Neural progenitor cell (in vitro differentiated cells): ENCODE measurements around the gene SSTR5. TPM values are rescaled to one million over a fixed set of nuclear protein-coding genes. Genes with fewer than 3 reads are reported as not detected.

Experiments
- DNase-seq: peaks from one replicate; pipeline ENCODE4 v3.0.0-alpha.2; 2016; ENCODE audit warnings: low spot score
- H2AFZ ChIP-seq: fragments of 200-600 bp; sonication (generic); replicated peaks from 2 replicates; pipeline ENCODE4 v1.6.1; 2016; ENCODE audit warnings: antibody characterized with exemption
- H3F3A ChIP-seq: fragments of 200-600 bp; sonication (generic); 2 replicates; pipeline ENCODE4 v1.6.1; 2016; ENCODE audit warnings: antibody characterized with exemption, low read depth
- H3K27ac ChIP-seq: fragments of 200-600 bp; sonication (generic); 2 replicates; pipeline ENCODE4 v1.5.1; 2016; ENCODE audit warnings: mild to moderate bottlenecking
- H3K27me3 ChIP-seq: fragments of 200-600 bp; sonication (generic); 2 replicates; pipeline ENCODE4 v1.6.1; 2016; ENCODE audit warnings: mild to moderate bottlenecking, moderate library complexity
- H3K36me3 ChIP-seq: fragments of 200-600 bp; sonication (generic); 2 replicates; pipeline ENCODE4 v1.5.1; 2016
- H3K4me1 ChIP-seq: fragments of 200-600 bp; sonication (generic); 2 replicates; pipeline ENCODE4 v1.6.1; 2016; ENCODE audit warnings: mixed run types
- H3K4me2 ChIP-seq: fragments of 200-600 bp; sonication (generic); 2 replicates; pipeline ENCODE4 v1.6.1; 2016
- H3K4me3 ChIP-seq: fragments of 200-600 bp; sonication (generic); 2 replicates; pipeline ENCODE4 v1.5.1; 2016
- H3K79me2 ChIP-seq: fragments of 200-600 bp; sonication (generic); 2 replicates; pipeline ENCODE4 v1.6.1; 2016; ENCODE audit warnings: low read depth
- H3K9ac ChIP-seq: fragments of 200-600 bp; sonication (generic); 2 replicates; pipeline ENCODE4 v1.6.1; 2016
- H3K9me3 ChIP-seq: fragments of 200-600 bp; sonication (generic); 2 replicates; pipeline ENCODE4 v1.5.1; 2016; ENCODE audit warnings: low read depth
- H4K20me1 ChIP-seq: fragments of 200-600 bp; sonication (generic); 2 replicates; pipeline ENCODE4 v1.6.1; 2016; ENCODE audit warnings: low read depth
- H3K27ac Mint-ChIP-seq: 3 replicates; pipeline ENCODE4 v1.8.0; 2021; ENCODE audit warnings: mixed read lengths
- H3K27me3 Mint-ChIP-seq: 2 replicates; pipeline ENCODE4 v1.8.0; 2022; ENCODE audit warnings: low read depth, mild to moderate bottlenecking, inconsistent platforms, moderate library complexity, mixed read lengths; ENCODE audit not compliant: insufficient read depth
- H3K36me3 Mint-ChIP-seq: 3 replicates; pipeline ENCODE4 v1.8.0; 2021; ENCODE audit warnings: mixed read lengths
- H3K4me1 Mint-ChIP-seq: 3 replicates; pipeline ENCODE4 v1.8.0; 2021; ENCODE audit warnings: mixed read lengths
- H3K4me3 Mint-ChIP-seq: 3 replicates; pipeline ENCODE4 v1.8.0; 2021; ENCODE audit warnings: mild to moderate bottlenecking, moderate library complexity, mixed read lengths
- H3K9me3 Mint-ChIP-seq: 3 replicates; pipeline ENCODE4 v1.8.0; 2020; ENCODE audit warnings: mixed read lengths
- EZH2 ChIP-seq: fragments of 200-600 bp; sonication (generic); IDR thresholded peaks from 2 replicates; pipeline ENCODE4 v1.6.1; 2017; ENCODE audit warnings: antibody characterized with exemption, mild to moderate bottlenecking, moderate library complexity
- EZH2phosphoT487 ChIP-seq: fragments of 200-600 bp; sonication (generic); IDR thresholded peaks from 2 replicates; pipeline ENCODE4 v1.6.1; 2017; ENCODE audit warnings: antibody characterized with exemption
- total RNA-seq: library from RNA; depleted of rRNA; stranded (reverse); fragments of >200 nt; gene quantifications from 2 replicates; pipeline ENCODE4 v1.2.3, GENCODE V29; 2015; ENCODE audit warnings: low replicate concordance
- TF ChIP-seq, protein P1 (sequence below): fragments of 200-600 bp; sonication (generic); IDR thresholded peaks from 2 replicates; pipeline ENCODE4 v1.5.1; 2017; ENCODE audit warnings: antibody characterized with exemption, mild to moderate bottlenecking

SSTR5 gene
- total RNA-seq, 1 donor from 2014 or later, result not detected

DNA sequence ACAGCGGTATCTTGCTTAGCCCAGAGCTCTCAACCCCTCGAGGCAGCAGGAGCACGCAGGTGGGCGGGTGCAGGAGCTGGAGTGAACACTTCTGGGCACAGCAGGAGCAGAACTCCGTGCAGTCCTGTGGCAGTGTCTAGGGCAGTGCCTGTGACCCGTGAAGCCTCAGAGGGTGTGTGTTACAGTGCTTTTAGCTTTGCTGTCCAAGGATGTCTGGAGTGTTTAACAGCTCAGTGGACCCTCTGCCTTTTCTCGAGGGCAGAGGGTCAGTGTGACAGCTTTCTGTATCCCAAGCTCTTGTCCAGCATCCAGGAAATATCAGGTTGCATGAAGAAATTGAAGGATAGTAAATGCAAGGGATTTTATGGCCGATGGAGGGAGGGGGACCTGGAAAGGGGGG lies 16.4 kb upstream of the SSTR5 start:
- no peak overlapping the region for H3K27ac Mint-ChIP-seq
- no peak overlapping the region for H3K4me3 Mint-ChIP-seq
- H3K36me3 Mint-ChIP-seq, result peaks cover 4% of the 10 kb centered on the region
- DNase-seq, result no peak
- H3K4me1 Mint-ChIP-seq, result no peaks in the 10 kb centered on the region
- TF ChIP-seq, protein P1, sequence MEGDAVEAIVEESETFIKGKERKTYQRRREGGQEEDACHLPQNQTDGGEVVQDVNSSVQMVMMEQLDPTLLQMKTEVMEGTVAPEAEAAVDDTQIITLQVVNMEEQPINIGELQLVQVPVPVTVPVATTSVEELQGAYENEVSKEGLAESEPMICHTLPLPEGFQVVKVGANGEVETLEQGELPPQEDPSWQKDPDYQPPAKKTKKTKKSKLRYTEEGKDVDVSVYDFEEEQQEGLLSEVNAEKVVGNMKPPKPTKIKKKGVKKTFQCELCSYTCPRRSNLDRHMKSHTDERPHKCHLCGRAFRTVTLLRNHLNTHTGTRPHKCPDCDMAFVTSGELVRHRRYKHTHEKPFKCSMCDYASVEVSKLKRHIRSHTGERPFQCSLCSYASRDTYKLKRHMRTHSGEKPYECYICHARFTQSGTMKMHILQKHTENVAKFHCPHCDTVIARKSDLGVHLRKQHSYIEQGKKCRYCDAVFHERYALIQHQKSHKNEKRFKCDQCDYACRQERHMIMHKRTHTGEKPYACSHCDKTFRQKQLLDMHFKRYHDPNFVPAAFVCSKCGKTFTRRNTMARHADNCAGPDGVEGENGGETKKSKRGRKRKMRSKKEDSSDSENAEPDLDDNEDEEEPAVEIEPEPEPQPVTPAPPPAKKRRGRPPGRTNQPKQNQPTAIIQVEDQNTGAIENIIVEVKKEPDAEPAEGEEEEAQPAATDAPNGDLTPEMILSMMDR, result no peak
- TF ChIP-seq EZH2, result no peak
- no peak for TF ChIP-seq EZH2phosphoT487
- H3K9ac ChIP-seq, result no peak overlapping the region
- H3F3A ChIP-seq, result no peaks in the 10 kb centered on the region
- no peaks in the 10 kb centered on the region for H3K79me2 ChIP-seq
- no peak overlapping the region for H2AFZ ChIP-seq
- H3K36me3 ChIP-seq, result no peaks in the 10 kb centered on the region
- H4K20me1 ChIP-seq, result no peaks in the 10 kb centered on the region
- no peaks in the 10 kb centered on the region for H3K9me3 ChIP-seq
- no peak overlapping the region for H3K4me2 ChIP-seq
- H3K27me3 ChIP-seq, result no peaks in the 10 kb centered on the region
- peaks cover 12% of the 10 kb centered on the region for H3K27me3 Mint-ChIP-seq
- no peak overlapping the region for H3K27ac ChIP-seq
- H3K9me3 Mint-ChIP-seq, result peaks cover 5% of the 10 kb centered on the region
- H3K4me1 ChIP-seq, result peaks cover 6% of the 10 kb centered on the region
- no peak overlapping the region for H3K4me3 ChIP-seq

DNA sequence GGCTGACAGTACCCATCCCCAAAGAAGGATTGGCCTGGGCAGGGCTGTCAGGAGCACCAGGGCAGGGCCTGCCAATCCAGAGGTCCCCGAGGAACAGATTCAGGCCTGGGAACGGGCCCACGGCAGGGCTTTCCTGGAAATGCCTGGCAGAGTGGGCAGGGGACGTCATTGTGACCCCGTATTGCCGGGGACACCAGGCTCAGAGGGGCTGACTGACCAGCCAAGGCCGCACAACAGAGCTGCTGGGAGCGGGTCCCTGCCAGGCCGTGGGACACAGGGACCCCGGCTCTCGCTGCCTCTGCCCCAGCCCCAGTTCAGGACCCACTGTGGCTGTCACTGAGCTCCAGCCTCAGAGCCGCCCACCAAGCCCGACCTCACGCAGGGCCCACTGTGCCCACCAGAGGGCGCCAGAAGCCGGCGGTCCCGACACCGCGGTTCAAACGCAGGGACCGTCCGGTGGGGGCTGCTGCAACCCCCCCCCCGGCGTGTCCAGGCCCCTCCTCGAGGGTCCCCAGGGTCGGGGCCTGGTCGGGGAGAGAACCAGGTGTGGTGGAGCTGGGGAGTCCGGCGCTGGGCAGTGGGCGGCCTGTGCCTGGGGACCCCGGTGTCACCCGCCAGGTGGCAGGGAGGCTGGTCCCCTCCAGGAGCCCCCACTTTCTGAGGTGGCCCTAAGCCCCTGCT lies 15.2 kb upstream of the SSTR5 start:
- H2AFZ ChIP-seq, result no peak overlapping the region
- H3K9me3 ChIP-seq, result no peaks in the 10 kb centered on the region
- Mint-ChIP-seq H3K9me3 (peaks cover 5% of the 10 kb centered on the region), H3K36me3 (peaks cover 4% of the 10 kb centered on the region), H3K4me3 (no peak overlapping the region), H3K27me3 (peaks cover 12% of the 10 kb centered on the region), H3K27ac (no peak overlapping the region), H3K4me1 (no peaks in the 10 kb centered on the region)
- H3K27me3 ChIP-seq, result no peaks in the 10 kb centered on the region
- DNase-seq, result peak; percentile 64
- H3K27ac ChIP-seq, result no peak overlapping the region
- H3K4me2 ChIP-seq, result no peak overlapping the region
- no peaks in the 10 kb centered on the region for H4K20me1 ChIP-seq
- H3F3A ChIP-seq, result no peaks in the 10 kb centered on the region
- no peak overlapping the region for H3K4me3 ChIP-seq
- H3K9ac ChIP-seq, result no peak overlapping the region
- H3K36me3 ChIP-seq, result no peaks in the 10 kb centered on the region
- peaks cover 6% of the 10 kb centered on the region for H3K4me1 ChIP-seq
- no peaks in the 10 kb centered on the region for H3K79me2 ChIP-seq
- TF ChIP-seq, protein P1, result peak; percentile 89
- no peak for TF ChIP-seq EZH2
- TF ChIP-seq EZH2phosphoT487, result no peak

DNA sequence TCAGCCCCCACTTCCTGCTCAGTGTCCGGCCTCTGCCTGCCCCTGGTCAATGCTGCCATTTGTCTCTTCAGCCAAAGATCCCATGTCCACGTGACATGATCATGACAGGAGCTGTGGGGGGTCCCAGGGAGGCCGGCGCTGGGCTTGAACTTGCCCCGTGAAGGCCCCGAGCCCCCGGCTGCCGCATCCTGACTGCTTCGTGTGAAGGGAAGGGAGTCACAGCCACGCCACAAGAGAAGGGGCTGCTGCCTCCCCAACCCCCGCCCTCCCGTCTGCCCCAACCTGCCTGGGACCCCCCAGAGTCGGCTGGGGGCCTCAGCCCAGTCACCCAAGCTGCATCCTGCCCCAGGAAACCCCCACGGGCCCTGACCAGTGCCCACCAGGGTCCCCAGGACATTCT lies 14.3 kb upstream of the SSTR5 start:
- Mint-ChIP-seq H3K4me1 (no peaks in the 10 kb centered on the region), H3K27ac (no peak overlapping the region), H3K9me3 (peaks cover 5% of the 10 kb centered on the region), H3K27me3 (peaks cover 10% of the 10 kb centered on the region), H3K4me3 (no peak overlapping the region), H3K36me3 (peaks cover 4% of the 10 kb centered on the region)
- Histone ChIP-seq H3K79me2 (no peaks in the 10 kb centered on the region), H3K9me3 (no peaks in the 10 kb centered on the region), H3K4me3 (no peak overlapping the region), H3K36me3 (no peaks in the 10 kb centered on the region), H3K4me2 (no peak overlapping the region), H3K27me3 (no peaks in the 10 kb centered on the region), H3K27ac (no peak overlapping the region), H3K4me1 (peaks cover 6% of the 10 kb centered on the region), H3K9ac (no peak overlapping the region), H2AFZ (no peak overlapping the region), H3F3A (no peaks in the 10 kb centered on the region), H4K20me1 (no peaks in the 10 kb centered on the region)
- no peak for DNase-seq
- no peak for TF ChIP-seq EZH2phosphoT487
- no peak for TF ChIP-seq EZH2
- TF ChIP-seq, protein P1, result no peak
